GM12874 (cell line): ENCODE measurements around the gene RAD51B.

Source experiments
- CTCF ChIP-seq: IDR thresholded peaks from 2 replicates; pipeline ENCODE4 v1.5.1; 2011; ENCODE audit warnings: low read depth, mild to moderate bottlenecking, control low read depth, low read length, moderate library complexity; ENCODE audit not compliant: insufficient read depth

Gene RAD51B

GRCh38 chr14:67928375-67928774, 108.8 kb downstream of the RAD51B start:
- no peak for TF ChIP-seq CTCF

- no peak for TF ChIP-seq CTCF
Measured at GRCh38 chr14:67932708-67933246, 113.2 kb downstream of the RAD51B start.

- TF ChIP-seq CTCF, result no peak
Measured at GRCh38 chr14:67933266-67933665, 113.7 kb downstream of the RAD51B start.

DNA sequence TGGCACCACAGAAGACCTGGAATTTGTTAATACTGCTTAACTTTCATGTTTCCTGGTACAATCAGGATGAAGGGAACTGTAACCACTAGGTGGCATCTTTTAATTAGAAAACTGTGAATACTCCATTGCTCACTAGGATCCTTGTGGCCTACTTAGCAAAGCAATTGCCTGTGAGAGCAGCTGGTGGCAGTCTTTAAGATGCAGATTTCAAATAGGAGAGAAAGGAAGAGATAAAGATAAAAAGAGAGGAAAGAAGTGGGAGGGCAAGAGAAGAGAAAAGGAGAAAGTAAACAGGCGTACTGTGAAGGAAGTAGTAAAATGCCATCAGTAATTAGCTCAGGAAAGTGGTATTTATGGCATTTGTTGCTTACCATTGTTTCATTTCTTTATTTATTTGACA, 114.5 kb downstream of the RAD51B start:
- TF ChIP-seq CTCF, result peak; percentile 48

DNA sequence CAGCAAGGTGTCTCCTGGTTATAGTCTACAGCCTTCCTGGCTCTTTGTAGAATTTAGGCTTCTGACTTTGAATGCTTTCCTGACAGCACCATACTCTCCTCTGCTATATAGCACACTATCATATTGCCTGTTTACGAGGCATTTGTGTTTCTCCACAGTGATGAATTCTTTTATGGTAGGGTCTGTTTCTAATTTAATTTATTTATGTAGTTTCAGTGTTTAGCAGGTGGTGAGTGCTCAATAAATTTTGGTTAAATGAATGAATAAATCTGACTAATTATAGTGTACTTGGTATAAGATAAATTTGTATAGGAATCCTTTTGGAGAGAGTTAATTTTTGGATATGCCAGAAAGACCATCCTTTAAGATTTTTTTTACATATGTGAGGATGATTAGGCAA, 115.3 kb downstream of the RAD51B start:
- TF ChIP-seq CTCF, result no peak

GRCh38 chr14:67935371-67935770, 115.8 kb downstream of the RAD51B start:
- no peak for TF ChIP-seq CTCF

DNA sequence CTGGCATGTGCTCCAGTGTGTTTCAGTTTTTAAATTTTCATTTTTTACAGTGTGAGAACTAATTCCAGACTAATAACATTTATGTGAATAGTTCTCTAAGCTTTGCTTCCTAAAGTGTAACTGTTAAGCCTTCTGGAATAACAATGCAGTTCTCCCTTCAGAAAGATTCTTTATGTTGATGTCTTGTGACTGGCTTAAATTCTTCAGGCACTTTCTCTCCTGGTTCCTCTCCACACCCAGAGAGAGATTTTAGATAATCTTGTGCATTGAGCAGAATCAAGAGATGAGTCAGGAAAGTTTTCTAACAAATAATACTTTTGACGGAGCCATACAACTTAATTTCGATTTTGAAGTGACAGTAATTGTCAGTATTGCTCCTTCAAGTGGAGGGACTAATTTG, 118.5 kb downstream of the RAD51B start:
- TF ChIP-seq CTCF, result no peak
